Measurements from ENCODE around the gene FGF5.

- TF ChIP-seq GATA2 (IDR thresholded peaks at IDR 0.05; ENCODE audit: low read depth, low read length) (no peak), GATA3 (IDR thresholded peaks at IDR 0.05; ENCODE audit: low read depth, low read length) (no peak)
Measured at GRCh38 chr4:80313627-80314026, 47.2 kb downstream of the FGF5 start.
